ENCODE data around the gene TRIP6.

Gene TRIP6

GRCh38 chr7:100874577-100875355 lies 7.6 kb downstream of the TRIP6 start, which contains the start of gene SRRT:
SRRT (plus strand) TSS chr7:100875103; CDS start chr7:100875591, 488 bp downstream.
- DNase-seq: peak; percentile 98

- peak; percentile 49 for DNase-seq
Observed at GRCh38 chr7:100875356-100875751, 8.2 kb downstream of the TRIP6 start.

GRCh38 chr7:100878013-100878412 lies 10.8 kb downstream of the TRIP6 start:
- DNase-seq: no peak

- DNase-seq: no peak
Observed at GRCh38 chr7:100878685-100879084, 11.5 kb downstream of the TRIP6 start.

DNA sequence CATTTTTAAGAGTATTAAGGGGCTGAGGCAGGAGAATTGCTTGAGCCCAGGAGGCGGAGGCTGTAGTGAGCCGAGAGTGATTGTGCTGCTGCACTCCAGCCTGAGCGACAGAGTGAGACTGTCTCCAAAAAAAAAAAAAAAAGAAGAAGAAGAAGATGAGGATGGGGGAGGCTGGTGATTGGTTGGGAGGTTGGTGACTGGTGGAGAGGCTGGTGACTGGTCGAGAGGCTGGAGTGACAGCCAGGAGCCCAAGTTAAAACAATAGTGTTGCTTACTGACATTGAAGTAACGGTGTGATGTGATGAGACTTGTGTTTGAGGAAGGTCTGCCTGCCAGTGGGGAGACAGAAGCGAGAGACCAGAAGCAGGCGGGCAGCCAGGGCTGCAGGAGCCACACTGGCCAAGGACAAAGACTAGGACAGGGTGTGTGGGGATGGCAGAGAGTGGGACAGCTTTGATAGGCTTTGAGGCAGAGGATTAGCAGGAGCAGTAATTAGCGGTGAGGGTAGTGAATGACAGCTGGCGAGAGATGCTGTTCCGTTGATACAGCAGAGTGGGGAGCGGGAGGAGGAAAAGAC lies 12.6 kb downstream of the TRIP6 start:
- DNase-seq: no peak

DNA sequence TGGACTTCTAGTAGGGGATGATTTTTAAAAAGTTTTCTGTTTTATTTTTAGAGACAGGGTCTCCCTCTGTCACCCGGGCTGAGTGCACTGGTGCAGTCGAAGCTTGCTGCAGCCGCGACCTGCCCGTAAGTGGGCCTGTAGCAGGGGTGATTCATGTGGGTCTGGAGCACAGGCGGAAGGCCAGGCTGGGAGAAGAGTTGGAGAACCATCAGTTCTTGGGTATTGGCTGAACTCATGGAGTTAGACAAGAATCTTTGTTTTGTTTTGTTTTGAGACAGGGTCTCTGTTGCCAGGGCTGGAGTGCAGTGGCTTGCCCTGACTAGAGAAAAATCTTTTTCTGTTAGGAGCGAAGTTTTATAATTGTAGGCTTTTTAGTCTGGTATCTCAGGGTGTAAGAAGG lies 13.5 kb downstream of the TRIP6 start:
- DNase-seq: no peak

GRCh38 chr7:100881136-100881535 lies 13.9 kb downstream of the TRIP6 start:
- DNase-seq: no peak

- DNase-seq: no peak
Observed at GRCh38 chr7:100882201-100882600, 15.0 kb downstream of the TRIP6 start.

- no peak for DNase-seq
Observed at GRCh38 chr7:100882785-100883526, 15.8 kb downstream of the TRIP6 start.

GRCh38 chr7:100884736-100885439 lies 17.7 kb downstream of the TRIP6 start:
- peak; percentile 15 for DNase-seq

- DNase-seq: no peak
Observed at GRCh38 chr7:100885440-100886141, 18.4 kb downstream of the TRIP6 start.

DNA sequence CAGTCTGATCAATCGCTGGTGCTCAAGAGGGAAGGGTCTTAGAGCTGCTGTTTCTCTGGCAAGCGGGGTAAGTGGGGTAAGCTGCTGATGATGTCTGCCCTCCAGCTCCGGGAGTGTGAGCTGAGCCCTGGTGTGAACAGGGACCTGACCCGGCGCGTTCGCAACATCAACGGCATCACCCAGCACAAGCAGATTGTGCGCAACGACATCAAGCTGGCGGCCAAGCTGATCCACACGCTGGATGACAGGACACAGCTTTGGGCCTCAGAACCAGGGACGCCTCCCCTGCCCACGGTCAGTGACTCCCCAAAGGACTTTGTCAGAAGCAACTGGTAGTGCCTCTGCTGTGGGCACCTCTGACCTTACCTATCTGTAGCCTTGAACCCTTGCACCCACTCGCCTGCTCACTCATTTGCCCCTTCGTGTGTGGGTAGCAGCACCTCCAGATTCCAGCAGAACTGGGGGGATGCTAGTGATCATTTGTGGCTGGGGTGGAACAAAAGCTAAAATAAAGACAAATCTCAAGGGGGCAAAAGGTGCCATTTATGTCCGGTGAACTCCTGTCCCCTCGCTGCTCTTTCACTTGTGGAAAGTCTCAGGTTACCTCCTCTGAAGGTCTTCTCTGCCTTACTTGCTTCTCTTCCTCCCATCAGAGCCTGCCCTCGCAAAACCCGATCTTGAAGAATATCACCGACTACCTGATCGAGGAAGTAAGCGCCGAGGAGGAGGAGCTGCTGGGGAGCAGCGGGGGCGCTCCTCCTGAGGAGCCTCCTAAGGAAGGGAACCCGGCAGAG lies 19.2 kb downstream of the TRIP6 start:
- no peak for DNase-seq

- DNase-seq: peak; percentile 8
Observed at GRCh38 chr7:100886936-100887515, 19.8 kb downstream of the TRIP6 start.

- DNase-seq: peak; percentile 36
Observed at GRCh38 chr7:100887516-100888290, 20.5 kb downstream of the TRIP6 start.

GRCh38 chr7:100888291-100888987 lies 21.3 kb downstream of the TRIP6 start:
- DNase-seq: no peak

DNA sequence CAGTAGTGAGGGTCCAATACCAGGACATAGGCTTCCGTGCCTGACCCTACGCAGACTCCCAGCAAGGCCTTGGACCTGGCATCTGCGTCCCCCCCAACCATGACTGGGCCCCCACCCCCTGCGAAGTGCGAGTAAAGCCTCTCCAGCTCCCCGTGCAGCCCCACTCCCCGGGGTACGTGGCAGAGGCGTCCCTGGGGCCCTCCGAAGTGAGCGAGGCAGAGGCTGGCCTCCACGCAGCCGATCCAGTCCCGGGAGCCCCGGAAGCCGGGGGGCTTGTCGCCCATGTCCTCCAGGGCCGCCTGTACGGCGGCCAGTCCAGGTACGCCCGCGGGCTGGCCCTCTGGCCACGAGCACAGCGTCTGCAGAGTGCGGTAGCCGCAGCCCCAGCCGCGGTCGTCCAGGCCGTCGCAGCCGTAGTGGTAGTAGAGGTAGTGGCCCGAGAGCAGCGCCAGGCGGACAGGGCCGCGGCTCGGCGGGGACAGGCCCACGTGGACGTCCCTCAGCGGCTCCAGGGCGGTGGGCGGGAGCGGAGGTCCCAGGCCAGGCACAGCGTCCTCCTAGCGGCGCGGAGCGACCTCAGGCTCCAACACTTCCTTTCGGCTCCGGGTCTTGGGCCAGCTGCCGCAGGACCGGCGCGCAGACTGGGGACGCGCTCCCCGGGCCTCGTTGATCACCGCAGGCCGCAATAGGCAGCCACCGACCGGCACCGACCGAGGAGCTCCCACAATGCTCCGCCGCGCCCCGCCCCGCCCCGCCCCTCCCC lies 22.0 kb downstream of the TRIP6 start, which contains the start of gene UFSP1:
UFSP1 (minus strand) TSS at position 728 of the 763 bp plus-strand sequence; CDS start at position 284, 444 bp downstream.
- peak; percentile 21 for DNase-seq

DNA sequence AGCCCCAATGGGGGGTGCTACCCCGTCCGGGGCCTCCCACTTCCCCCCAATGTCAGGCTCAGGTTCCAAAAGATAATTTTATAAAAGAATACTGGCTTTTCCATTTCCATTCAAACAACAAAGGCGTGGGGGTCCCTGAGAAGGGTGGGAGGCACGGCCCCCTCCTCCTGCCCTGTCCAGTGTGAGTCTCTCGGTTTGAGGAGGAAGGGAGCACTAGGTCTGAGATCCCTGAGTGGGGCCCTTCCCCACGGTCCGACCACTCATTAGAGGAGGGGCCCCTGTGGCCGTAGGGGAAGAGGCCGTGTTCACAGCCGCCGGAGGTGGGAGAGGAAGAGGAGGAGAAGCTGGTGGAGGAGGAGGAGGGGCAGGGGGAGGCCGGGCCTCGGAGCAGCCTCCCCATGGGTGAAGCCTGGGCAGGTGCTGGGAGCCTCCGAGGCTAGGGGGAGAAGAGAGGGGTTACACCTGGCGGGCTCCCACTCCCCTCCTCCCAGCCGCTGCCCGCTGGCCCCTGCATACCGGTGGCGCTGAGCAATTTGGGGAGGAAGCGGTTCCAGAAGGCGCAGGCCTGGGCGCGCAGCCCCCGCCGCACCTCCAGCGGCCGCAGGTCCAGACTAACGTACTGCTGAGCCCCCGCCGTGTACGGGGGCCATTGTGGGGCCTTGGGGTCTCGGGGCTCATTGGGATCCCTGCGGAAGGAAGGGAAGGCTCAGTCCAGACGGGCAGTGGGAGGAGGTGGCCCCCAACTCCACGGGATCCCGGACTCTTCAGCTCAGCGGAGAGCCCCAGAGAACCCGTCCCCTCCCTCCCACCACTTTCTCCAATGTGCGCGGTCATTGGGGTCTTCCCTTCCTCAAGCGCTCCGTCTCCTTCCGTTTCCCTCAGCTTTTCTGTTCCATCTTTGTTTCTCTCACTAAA lies 23.7 kb downstream of the TRIP6 start:
- no peak for DNase-seq
